Stimulated activated memory B cell treated with anti-CD40 and anti-IgM and Interleukin-4, amounts not matched to agents 10 μg/mL and 1 μg/mL and 100 μg/mL, for 72 hours (primary cell): ENCODE measurements around the gene DAPK1.

Experiments
- ATAC-seq: fragments of 150-1000 bp; cut with Tn5 transposase; 2 replicates; pipeline ENCODE4 v1.10.0; 2021
- H3K27ac Mint-ChIP-seq: one replicate; pipeline ENCODE4 v1.8.0; 2022; ENCODE audit warnings: mild to moderate bottlenecking, mixed read lengths
- H3K27me3 Mint-ChIP-seq: one replicate; pipeline ENCODE4 v1.8.0; 2022; ENCODE audit warnings: mixed read lengths
- H3K36me3 Mint-ChIP-seq: one replicate; pipeline ENCODE4 v1.8.0; 2022; ENCODE audit warnings: mixed read lengths
- H3K4me1 Mint-ChIP-seq: one replicate; pipeline ENCODE4 v1.8.0; 2022; ENCODE audit warnings: mixed read lengths
- H3K4me3 Mint-ChIP-seq: one replicate; pipeline ENCODE4 v1.8.0; 2022; ENCODE audit warnings: mild to moderate bottlenecking, moderate library complexity, mixed read lengths
- H3K9me3 Mint-ChIP-seq: one replicate; pipeline ENCODE4 v1.8.0; 2022; ENCODE audit warnings: mixed read lengths

DAPK1 gene

DNA sequence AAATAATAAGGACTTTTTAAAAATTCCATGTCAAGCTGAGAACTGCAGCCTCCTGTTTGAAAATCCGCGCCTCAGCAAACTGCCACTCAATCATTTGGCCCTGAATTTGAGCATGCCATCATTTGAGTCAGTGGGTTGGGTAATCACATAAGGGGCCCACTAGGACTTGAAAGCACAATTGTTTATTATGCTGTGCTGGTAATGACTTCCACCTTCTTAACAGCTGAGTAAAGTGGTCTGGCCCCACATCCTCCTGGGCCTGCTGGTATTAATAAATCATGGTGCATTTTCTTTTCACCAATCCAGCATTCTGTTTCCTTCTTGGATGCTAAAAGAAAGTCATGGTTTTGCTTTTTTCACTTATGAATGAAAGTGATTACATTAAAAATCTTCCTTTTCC is 125.3 kb downstream of the DAPK1 start:
- Mint-ChIP-seq H3K4me1 (no peaks in the 10 kb centered on the region), H3K27me3 (peaks cover 9% of the 10 kb centered on the region), H3K9me3 (peaks cover 4% of the 10 kb centered on the region), H3K36me3 (no peaks in the 10 kb centered on the region), H3K4me3 (no peak overlapping the region), H3K27ac (no peak overlapping the region)
- no peak for ATAC-seq

- no peaks in the 10 kb centered on the region for H3K36me3 Mint-ChIP-seq
- ATAC-seq: no peak
- H3K27ac Mint-ChIP-seq: no peak overlapping the region
- no peaks in the 10 kb centered on the region for H3K9me3 Mint-ChIP-seq
- no peaks in the 10 kb centered on the region for H3K4me1 Mint-ChIP-seq
- H3K4me3 Mint-ChIP-seq: no peak overlapping the region
- no peaks in the 10 kb centered on the region for H3K27me3 Mint-ChIP-seq
Observed at GRCh38 chr9:87628346-87628745, 130.7 kb downstream of the DAPK1 start.

DNA sequence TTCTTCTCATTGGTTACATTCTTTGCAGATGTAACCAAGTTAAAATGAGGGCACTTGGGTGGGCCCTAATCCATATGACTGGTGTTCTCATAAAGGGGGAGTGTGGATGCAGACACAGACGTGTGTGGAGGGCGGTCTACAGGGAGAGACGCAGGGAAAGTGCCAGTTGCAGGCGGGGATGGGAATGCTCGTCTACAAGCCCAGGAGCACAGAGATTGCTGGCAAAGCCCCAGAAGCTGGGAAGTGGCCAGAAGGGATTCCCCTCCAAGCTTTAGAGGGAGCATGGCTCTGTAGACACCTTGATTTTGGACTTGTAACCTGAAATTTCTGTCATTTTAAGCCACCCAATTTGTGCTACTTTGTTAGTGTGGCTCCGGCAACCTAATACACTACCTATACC is 131.4 kb downstream of the DAPK1 start:
- no peak overlapping the region for H3K4me3 Mint-ChIP-seq
- no peaks in the 10 kb centered on the region for H3K36me3 Mint-ChIP-seq
- H3K27me3 Mint-ChIP-seq: no peaks in the 10 kb centered on the region
- no peaks in the 10 kb centered on the region for H3K4me1 Mint-ChIP-seq
- no peak for ATAC-seq
- H3K27ac Mint-ChIP-seq: no peak overlapping the region
- H3K9me3 Mint-ChIP-seq: no peaks in the 10 kb centered on the region

- Mint-ChIP-seq H3K27me3 (no peaks in the 10 kb centered on the region), H3K4me3 (no peak overlapping the region), H3K27ac (no peak overlapping the region), H3K9me3 (no peaks in the 10 kb centered on the region), H3K4me1 (no peaks in the 10 kb centered on the region), H3K36me3 (no peaks in the 10 kb centered on the region)
- ATAC-seq: no peak
Observed at GRCh38 chr9:87630266-87630665, 132.6 kb downstream of the DAPK1 start.

GRCh38 chr9:87630846-87631245 is 133.2 kb downstream of the DAPK1 start:
- ATAC-seq: no peak

GRCh38 chr9:87635656-87636501 is 138.2 kb downstream of the DAPK1 start:
- Mint-ChIP-seq H3K36me3 (no peaks in the 10 kb centered on the region), H3K27me3 (no peaks in the 10 kb centered on the region), H3K9me3 (no peaks in the 10 kb centered on the region), H3K4me3 (no peak overlapping the region), H3K27ac (no peak overlapping the region), H3K4me1 (no peaks in the 10 kb centered on the region)
- ATAC-seq: no peak

More at GRCh38 chr9:87630846-87631245, 133.2 kb downstream of the DAPK1 start:
- Mint-ChIP-seq H3K4me3 (no peak overlapping the region), H3K27ac (no peak overlapping the region), H3K9me3 (no peaks in the 10 kb centered on the region), H3K4me1 (no peaks in the 10 kb centered on the region), H3K36me3 (no peaks in the 10 kb centered on the region), H3K27me3 (no peaks in the 10 kb centered on the region)

GRCh38 chr9:87638292-87638691 is 140.6 kb downstream of the DAPK1 start:
- H3K36me3 Mint-ChIP-seq: no peaks in the 10 kb centered on the region
- H3K4me1 Mint-ChIP-seq: no peaks in the 10 kb centered on the region
- H3K27ac Mint-ChIP-seq: no peak overlapping the region
- H3K9me3 Mint-ChIP-seq: no peaks in the 10 kb centered on the region
- H3K27me3 Mint-ChIP-seq: no peaks in the 10 kb centered on the region
- H3K4me3 Mint-ChIP-seq: no peak overlapping the region
- no peak for ATAC-seq

DNA sequence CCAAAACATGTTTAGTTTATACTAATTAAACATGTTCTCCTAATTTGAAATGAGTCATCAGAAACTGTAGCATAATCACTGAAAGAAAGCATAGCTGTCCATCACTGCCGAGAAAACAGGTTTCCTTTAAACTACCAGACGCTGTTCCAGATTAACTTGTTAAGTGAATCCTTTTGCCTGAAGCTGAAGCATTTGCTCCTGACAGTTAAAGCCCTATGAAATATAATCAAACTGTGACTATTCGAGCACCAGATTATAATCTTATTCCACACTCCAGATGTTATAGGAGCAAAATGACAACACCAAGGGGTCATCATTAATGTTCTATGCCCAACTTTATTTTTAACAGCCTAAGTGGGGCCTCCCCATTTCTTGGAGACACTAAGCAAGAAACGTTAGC is 142.3 kb downstream of the DAPK1 start:
- Mint-ChIP-seq H3K27ac (no peak overlapping the region), H3K9me3 (no peaks in the 10 kb centered on the region), H3K4me3 (no peak overlapping the region), H3K4me1 (no peaks in the 10 kb centered on the region), H3K36me3 (no peaks in the 10 kb centered on the region), H3K27me3 (no peaks in the 10 kb centered on the region)
- ATAC-seq: no peak

DNA sequence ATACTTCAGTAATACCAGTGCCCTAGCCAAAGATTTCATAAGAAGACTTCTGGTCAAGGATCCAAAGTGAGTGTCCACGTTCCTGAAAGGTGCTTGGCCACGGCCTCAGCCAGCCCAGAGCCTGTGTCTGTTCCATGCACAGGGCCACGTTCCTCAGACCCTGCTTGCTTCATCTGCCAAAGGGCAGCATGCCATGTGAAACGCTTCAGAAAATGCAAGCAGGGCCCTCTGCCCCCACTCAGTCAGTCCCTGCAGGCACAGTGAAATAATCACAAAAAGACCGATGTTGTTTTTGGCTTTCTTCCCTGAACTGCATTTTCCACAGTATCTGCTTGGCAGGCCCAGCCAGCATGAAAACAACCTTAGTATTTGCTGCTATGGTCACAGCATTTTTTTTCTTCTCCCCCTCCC is 142.7 kb downstream of the DAPK1 start:
- H3K36me3 Mint-ChIP-seq: no peaks in the 10 kb centered on the region
- H3K4me3 Mint-ChIP-seq: no peak overlapping the region
- no peaks in the 10 kb centered on the region for H3K4me1 Mint-ChIP-seq
- no peak for ATAC-seq
- no peaks in the 10 kb centered on the region for H3K9me3 Mint-ChIP-seq
- no peaks in the 10 kb centered on the region for H3K27me3 Mint-ChIP-seq
- H3K27ac Mint-ChIP-seq: no peak overlapping the region

- no peak for ATAC-seq
- H3K36me3 Mint-ChIP-seq: no peaks in the 10 kb centered on the region
- no peak overlapping the region for H3K4me3 Mint-ChIP-seq
- no peak overlapping the region for H3K27ac Mint-ChIP-seq
- no peaks in the 10 kb centered on the region for H3K27me3 Mint-ChIP-seq
- no peaks in the 10 kb centered on the region for H3K4me1 Mint-ChIP-seq
- H3K9me3 Mint-ChIP-seq: no peaks in the 10 kb centered on the region
Observed at GRCh38 chr9:87641067-87641466, 143.4 kb downstream of the DAPK1 start.

DNA sequence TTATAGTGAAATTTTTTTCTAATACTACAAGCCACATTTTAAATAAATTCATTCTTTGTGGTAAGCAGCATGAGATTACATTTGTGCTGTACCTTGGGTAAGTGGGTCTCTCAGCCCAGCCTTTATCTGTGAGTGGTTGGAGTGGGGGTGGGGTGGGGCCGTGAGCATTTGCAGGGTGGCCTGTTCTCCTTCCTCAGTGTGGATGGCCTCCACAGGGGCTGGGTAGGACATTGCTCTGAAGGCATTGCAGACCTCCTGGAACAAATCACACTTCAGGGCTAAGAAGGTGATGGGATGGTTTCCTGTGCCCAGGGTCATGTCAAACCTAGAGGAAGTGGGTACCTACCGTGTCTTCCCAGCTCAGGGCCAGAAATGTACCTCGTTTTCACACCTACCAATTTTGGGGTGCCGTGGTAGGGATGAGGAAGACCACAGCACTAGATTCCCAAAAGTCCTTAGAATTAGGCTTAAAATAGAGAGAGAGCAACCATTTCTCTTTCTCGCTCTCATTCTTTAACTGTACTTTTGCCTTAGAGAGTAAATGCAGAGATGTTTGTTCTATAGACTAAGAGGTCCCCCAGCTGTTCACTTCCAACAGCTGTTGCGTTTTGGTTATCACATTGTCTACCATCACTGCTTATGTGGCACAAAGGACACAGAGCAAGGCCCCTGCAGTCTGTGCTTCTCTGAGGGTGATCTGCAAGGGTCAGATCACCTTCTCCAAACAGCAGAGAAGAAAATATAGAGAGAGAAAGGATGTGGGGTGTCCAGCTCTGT is 144.9 kb downstream of the DAPK1 start:
- H3K36me3 Mint-ChIP-seq: no peaks in the 10 kb centered on the region
- no peaks in the 10 kb centered on the region for H3K4me1 Mint-ChIP-seq
- no peak for ATAC-seq
- no peaks in the 10 kb centered on the region for H3K9me3 Mint-ChIP-seq
- H3K4me3 Mint-ChIP-seq: no peak overlapping the region
- H3K27me3 Mint-ChIP-seq: no peaks in the 10 kb centered on the region
- no peak overlapping the region for H3K27ac Mint-ChIP-seq

DNA sequence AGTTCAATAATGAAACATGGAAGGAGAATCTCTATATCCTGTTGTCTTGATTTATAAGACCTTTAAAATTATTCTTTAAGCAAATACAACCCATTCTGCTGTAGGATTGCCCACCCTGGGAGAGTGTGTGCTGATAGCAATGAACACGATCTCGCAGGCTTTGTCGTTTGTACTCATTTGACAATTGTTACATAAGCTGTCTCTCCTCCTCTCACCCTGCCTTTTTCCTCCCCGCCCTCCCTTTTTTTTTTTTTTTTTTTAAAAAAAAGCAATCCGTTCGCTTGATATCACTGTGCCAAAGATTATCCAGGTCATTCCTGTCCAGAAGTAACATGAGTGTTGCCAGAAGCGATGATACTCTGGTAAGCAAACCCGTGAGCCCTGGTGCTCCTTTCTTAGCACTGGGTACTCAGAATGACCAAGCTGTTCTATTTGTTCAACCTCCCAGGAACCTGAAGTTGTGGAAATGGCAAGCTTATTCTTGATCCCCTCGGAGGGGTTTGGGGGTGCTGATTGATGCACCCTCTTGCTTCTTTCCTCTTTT is 145.5 kb downstream of the DAPK1 start:
- Mint-ChIP-seq H3K27me3 (no peaks in the 10 kb centered on the region), H3K4me1 (no peaks in the 10 kb centered on the region), H3K27ac (no peak overlapping the region), H3K4me3 (no peak overlapping the region), H3K36me3 (no peaks in the 10 kb centered on the region), H3K9me3 (no peaks in the 10 kb centered on the region)
- ATAC-seq: no peak

DNA sequence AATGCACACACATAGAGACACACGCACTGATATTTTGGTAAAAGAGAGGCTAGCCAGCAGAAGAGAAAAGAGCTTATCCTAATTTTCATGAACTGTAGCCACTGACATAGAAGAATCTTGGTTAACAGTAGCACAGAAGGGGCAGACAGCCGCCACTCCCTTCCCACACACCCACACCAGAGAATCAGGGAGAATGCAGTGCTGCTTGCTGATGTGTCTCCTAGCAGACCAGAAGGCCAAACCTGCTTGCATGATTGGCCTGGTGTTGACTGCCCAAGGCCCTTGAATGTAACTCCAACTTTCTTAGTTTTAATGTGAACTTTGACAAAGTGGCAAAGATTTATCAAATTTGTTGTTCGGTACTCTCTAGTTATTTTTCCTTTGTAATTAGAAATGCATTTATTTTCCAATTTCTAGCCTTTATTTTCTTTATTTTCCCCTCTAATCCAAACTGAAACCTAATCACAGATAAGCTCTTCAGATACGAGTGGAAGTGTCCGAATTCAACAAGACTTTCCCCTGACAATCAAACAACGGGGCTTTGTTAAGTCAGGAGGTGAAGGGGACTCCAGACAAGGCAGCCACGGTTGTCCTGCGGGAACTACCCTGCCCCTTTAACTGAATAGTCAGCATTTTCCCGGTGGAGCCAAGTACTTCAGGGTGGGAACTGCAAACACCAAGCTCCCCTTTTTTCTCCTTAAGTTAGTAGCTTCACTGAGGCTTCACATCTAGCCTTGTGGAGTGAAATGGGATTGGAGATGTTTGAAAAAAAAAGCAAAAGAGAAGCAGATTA is 146.3 kb downstream of the DAPK1 start:
- Mint-ChIP-seq H3K4me1 (no peaks in the 10 kb centered on the region), H3K27ac (no peak overlapping the region), H3K36me3 (no peaks in the 10 kb centered on the region), H3K27me3 (no peaks in the 10 kb centered on the region), H3K9me3 (no peaks in the 10 kb centered on the region), H3K4me3 (no peak overlapping the region)
- no peak for ATAC-seq

DNA sequence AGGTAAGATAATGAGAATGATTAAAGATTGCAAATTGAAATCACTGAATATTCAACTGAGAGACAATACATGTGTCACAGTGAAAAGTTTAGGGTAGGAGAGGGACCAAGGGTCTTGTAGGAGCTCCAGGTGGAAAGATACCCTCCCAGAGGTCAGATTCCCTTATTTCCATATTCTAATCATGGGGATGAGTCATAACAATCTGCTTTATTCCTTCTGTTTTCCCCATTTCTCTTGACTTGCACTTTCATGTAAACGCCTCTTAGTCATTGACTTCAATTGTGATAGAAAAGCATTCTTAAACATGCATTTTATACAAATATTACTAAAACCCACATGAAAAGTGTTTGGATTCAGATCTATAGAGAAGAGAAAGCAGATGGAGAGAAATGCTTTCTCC is 147.0 kb downstream of the DAPK1 start:
- Mint-ChIP-seq H3K27ac (no peak overlapping the region), H3K4me1 (no peaks in the 10 kb centered on the region)

GRCh38 chr9:87646546-87646945 is 148.9 kb downstream of the DAPK1 start:
- H3K9me3 Mint-ChIP-seq: no peaks in the 10 kb centered on the region
- no peak for ATAC-seq
- no peaks in the 10 kb centered on the region for H3K36me3 Mint-ChIP-seq
- no peak overlapping the region for H3K27ac Mint-ChIP-seq
- no peaks in the 10 kb centered on the region for H3K27me3 Mint-ChIP-seq
- H3K4me1 Mint-ChIP-seq: no peaks in the 10 kb centered on the region
- H3K4me3 Mint-ChIP-seq: no peak overlapping the region

More for the DNA sequence above, 147.0 kb downstream of the DAPK1 start:
- Mint-ChIP-seq H3K27me3 (no peaks in the 10 kb centered on the region), H3K4me3 (no peak overlapping the region), H3K9me3 (no peaks in the 10 kb centered on the region), H3K36me3 (no peaks in the 10 kb centered on the region)
- ATAC-seq: no peak
